Astrocyte of the cerebellum (primary cell): ENCODE data around the gene AP2A1.

Experiments used
- DNase-seq: peaks from one replicate; pipeline ENCODE4 v3.0.0-alpha.2; 2011; ENCODE audit warnings: low read depth
- H3K4me3 ChIP-seq: 2 replicates; pipeline ENCODE4 v1.5.1; 2011; ENCODE audit warnings: mild to moderate bottlenecking, low read depth, low read length, moderate library complexity
- in situ Hi-C: cut with HindIII; loops from 2 replicates; pipeline ENCODE4 v1.10.0; 2017; ENCODE audit warnings: low sequenced_read_pairs
- TF ChIP-seq, protein P1 (sequence below): IDR thresholded peaks from 2 replicates; pipeline ENCODE4 v1.5.1; 2012; ENCODE audit warnings: low read length, low read depth, moderate library complexity, mild to moderate bottlenecking; ENCODE audit errors: missing control alignments

The AP2A1 gene

DNA sequence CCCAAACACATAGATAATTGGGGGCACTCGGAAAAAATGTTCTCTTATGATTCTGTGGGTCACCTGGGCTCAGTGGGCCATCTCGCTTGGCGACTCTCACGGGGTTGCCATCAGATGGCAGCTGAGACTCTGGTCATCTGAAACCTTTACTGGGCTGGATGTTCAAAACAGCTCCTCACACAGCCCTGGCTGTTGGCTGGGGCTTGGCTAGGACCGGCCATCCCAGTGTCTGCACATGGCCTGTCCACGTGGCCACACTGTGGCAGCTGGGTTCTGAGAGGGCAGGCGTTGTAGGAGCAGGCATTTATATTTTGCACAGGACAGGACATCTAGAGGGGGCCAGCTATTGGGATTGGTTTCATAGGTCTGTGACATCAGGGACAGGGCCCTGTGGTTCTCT is 66.8 kb downstream of the AP2A1 start:
- no peak overlapping the region for H3K4me3 ChIP-seq
- TF ChIP-seq, protein P1, sequence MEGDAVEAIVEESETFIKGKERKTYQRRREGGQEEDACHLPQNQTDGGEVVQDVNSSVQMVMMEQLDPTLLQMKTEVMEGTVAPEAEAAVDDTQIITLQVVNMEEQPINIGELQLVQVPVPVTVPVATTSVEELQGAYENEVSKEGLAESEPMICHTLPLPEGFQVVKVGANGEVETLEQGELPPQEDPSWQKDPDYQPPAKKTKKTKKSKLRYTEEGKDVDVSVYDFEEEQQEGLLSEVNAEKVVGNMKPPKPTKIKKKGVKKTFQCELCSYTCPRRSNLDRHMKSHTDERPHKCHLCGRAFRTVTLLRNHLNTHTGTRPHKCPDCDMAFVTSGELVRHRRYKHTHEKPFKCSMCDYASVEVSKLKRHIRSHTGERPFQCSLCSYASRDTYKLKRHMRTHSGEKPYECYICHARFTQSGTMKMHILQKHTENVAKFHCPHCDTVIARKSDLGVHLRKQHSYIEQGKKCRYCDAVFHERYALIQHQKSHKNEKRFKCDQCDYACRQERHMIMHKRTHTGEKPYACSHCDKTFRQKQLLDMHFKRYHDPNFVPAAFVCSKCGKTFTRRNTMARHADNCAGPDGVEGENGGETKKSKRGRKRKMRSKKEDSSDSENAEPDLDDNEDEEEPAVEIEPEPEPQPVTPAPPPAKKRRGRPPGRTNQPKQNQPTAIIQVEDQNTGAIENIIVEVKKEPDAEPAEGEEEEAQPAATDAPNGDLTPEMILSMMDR: no peak
- DNase-seq: no peak
- in situ Hi-C loops: no loop called here

DNA sequence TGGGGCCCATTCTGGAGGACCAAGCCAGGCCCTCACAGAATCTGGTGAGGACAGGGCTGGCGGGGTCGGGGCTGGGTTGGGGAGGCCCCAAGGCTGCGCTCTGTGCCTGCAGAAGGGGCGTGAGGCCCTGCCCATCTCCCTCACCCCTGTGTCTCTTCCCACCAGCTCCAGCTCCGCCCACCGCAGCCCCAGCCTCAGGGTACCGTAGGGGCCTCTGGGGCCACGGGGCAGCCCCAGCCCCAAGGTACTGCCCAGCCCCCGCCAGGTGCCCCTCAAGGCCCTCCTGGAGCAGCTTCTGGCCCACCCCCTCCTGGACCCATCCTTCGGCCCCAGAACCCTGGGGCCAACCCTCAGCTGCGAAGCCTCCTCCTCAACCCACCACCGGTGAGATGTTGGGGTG is 68.8 kb downstream of the AP2A1 start:
- H3K4me3 ChIP-seq: no peak overlapping the region
- TF ChIP-seq, protein P1: no peak
- no peak for DNase-seq
- in situ Hi-C loops: no loop called here

DNA sequence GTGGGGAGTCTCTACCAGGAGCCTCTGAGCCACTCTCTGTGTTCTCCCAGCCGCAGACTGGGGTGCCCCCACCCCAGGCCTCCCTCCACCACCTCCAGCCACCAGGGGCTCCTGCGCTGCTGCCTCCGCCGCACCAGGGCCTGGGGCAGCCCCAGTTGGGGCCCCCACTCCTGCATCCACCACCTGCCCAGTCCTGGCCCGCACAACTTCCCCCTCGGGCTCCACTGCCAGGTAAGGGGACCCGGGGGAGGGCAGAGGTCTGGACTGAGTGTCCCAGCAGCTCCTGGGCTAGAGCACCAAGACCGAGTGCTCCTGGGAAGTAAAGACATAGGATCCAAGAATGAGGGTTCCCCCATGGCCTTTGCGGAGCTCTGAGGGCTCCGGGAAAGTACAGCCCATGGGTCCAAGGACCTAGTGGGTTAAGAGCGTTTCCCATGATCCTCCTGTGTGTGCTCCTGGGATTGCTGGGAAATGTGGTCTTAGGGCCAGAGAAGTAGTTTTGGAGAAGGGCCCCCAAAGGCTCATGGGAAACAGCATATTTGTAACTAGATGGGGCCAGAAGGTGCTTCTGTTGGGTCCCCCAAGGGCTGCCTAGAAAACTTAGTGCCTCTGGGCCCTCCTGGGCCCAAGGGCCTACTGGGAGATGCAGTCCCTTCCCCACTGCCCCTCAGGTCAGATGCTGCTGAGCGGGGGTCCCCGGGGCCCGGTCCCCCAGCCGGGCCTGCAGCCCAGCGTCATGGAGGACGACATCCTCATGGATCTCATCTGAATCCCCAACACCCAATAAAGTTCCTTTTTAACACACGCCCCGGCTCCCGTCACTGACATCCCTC is 69.6 kb downstream of the AP2A1 start:
- H3K4me3 ChIP-seq: no peak overlapping the region
- no peak for DNase-seq
- in situ Hi-C loops: no loop called here
- TF ChIP-seq, protein P1: no peak

DNA sequence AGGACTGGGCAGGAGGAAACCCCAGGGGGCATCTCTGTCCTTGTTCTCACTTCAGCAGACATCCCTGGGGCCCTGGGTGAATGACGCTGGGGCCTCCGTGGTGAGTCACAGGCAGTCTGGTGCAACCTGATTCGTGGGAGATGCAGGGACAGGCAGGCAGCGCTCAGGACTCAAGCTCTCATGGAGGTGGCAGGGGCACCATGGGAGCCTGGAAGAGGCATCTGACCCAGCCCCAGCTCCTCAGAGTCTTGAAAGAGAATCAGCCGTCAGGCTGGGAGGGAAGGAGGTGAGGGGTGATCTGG is 70.2 kb downstream of the AP2A1 start:
- in situ Hi-C loops: no loop called here
- TF ChIP-seq, protein P1: no peak
- DNase-seq: no peak
- H3K4me3 ChIP-seq: no peak overlapping the region

DNA sequence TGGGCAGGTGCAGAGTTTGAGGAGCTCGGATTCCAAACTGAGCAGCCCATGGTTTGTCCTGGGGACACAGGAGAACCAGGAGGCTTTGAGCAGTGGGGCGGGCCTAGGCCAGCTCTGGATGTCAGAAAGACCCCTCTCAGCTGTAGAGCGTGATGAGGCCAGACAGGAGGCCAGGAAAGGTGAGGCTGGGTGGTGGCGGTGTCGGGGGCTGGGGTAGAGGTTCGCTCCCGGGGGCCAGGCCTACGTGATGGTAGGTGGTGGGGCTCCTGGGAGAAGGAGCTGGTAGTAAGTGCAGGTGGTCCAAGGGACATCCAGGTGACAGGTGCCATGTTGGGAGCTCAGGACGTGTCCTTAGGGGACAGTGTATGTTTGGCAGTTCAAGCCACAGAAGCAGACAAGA is 70.6 kb downstream of the AP2A1 start:
- no peak overlapping the region for H3K4me3 ChIP-seq
- in situ Hi-C loops: no loop called here
- DNase-seq: no peak
- TF ChIP-seq, protein P1: no peak

DNA sequence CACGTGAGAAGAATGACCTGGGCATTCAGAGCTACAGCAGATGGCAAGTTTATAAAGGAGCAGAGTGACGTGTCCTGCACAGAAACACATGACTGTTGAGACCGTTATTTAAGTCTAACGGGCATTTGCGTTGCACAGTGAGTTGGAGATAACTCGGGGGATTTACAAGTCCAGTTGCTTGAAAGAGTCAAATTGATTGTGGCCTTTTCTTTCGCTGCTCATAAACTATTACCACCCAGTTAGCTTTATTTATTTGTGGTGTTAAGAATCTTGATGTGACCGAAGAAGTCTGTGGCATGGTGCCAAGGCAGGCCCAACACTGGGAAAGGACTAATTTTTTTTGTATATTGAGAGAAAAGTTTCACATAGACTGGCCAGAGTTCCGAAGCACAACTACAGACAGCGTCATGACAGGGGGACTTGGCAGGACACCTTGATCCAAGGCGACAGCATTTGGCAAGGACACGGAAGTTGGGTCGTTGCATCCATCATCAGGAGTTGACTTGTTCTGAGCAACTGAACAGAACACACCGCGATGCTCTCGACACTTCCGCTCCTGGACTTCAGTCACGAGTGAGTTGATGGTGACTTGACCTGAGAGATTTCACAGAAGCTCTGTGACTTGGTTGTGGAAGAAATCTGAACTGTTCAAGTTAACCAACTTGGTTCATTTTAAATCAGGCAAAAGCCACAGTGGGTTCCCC is 72.2 kb downstream of the AP2A1 start:
- in situ Hi-C loops: no loop called here
- TF ChIP-seq, protein P1: no peak
- H3K4me3 ChIP-seq: no peak overlapping the region
- no peak for DNase-seq
